NCI-H69 (cell line): Measurements from ENCODE around the gene OGFOD1.

ENCODE experiments used
- DNase-seq: peaks from one replicate; lab custom pipeline; 2025; lab: John Stamatoyannopoulos, UW

Gene OGFOD1

GRCh38 chr16:56450986-56451752 is at the start of gene OGFOD1, which contains the start of gene NUDT21:
TSS of gene OGFOD1 (plus strand) at chr16:56451554. CDS start at chr16:56451613, 59 bp downstream.
TSS of gene NUDT21 (minus strand) at chr16:56451332. CDS start at chr16:56451202, 130 bp downstream.
- peak; percentile 95 for DNase-seq

GRCh38 chr16:56405977-56406672 is 45.2 kb upstream of the OGFOD1 start:
- no peak for DNase-seq

- no peak for DNase-seq
These were observed 42.8 kb upstream of the OGFOD1 start for GRCh38 chr16:56408379-56409098.

GRCh38 chr16:56409195-56409594 is 42.2 kb upstream of the OGFOD1 start:
- no peak for DNase-seq

- DNase-seq, result no peak
These were observed 40.2 kb upstream of the OGFOD1 start for GRCh38 chr16:56411123-56411522.

GRCh38 chr16:56411624-56412023 is 39.7 kb upstream of the OGFOD1 start:
- DNase-seq, result no peak

DNA sequence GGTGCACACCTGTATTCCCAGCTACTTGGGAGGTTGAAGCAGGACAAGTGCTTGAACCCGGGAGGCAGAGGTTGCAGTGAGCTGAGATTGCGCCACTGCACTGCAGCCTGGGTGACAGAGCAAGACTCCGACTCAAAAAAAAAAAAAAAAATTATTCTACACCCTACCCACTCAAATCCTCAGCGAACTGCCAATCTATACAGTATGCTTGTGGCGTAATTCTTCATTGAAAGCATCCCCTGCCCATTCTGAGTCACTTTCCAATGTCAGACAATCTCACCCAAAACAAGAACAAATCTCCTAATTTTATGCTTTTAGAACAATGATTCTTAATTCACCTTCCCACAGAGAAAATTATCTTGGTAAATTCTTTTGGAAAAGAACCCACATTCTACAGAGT is 38.0 kb upstream of the OGFOD1 start:
- no peak for DNase-seq

DNA sequence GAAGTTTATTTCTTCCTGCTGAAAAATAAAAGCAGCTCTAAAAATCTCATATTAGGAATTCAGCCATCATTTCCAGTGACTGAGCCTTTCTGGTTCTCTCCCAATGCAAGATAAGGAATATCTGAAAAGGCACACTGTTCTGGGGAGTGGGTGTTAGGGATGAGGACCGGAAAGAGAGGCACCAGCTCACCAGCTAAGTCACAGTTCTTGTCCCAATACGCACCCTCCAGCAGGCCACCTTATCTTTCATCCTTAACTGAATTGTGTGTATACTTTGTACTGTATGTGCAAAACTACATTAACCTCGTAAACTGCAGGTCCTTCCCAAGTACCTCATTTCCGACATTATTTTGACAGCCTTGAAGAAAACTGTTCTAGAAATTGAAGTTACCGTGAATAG is 37.0 kb upstream of the OGFOD1 start:
- DNase-seq, result no peak

- no peak for DNase-seq
These were observed 35.5 kb upstream of the OGFOD1 start for GRCh38 chr16:56415875-56416274.

GRCh38 chr16:56417138-56417537 is 34.2 kb upstream of the OGFOD1 start:
- DNase-seq, result no peak

GRCh38 chr16:56419740-56420548 is 31.4 kb upstream of the OGFOD1 start:
- DNase-seq, result peak; percentile 11

GRCh38 chr16:56420613-56421012 is 30.7 kb upstream of the OGFOD1 start:
- no peak for DNase-seq

GRCh38 chr16:56421313-56421712 is 30.0 kb upstream of the OGFOD1 start:
- DNase-seq, result no peak

DNA sequence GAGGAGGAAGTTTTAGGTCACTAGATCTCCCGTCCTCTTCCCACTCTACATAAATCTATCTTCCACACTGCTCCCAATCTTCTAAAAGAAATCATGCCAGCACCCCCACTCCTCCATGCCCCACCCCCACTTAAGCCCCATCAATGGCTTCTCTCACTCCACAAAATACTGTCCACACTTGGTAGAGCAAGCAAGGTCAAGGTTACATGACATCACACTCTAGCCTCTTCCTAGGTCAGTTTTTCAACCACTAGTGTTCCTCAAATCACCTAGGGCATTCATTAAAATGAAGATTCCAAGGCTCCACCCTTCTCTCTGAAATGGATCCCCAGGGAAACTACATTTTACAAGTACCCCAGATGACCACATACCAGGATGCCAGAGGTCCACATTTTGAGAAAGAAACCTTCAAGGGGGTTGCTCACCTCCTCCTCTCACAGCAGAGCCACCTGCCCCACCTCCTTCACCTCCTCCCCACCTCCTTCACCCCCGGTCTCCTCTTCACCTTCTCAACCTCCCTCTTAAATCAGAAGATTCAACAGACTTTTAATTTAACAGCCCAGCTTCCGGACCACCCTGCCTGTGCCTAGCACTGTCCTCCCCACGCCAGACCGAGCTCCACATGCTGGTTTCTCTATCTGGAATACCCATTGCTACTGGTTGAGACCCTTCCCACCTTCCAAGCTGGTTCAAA is 29.2 kb upstream of the OGFOD1 start:
- DNase-seq, result no peak

DNA sequence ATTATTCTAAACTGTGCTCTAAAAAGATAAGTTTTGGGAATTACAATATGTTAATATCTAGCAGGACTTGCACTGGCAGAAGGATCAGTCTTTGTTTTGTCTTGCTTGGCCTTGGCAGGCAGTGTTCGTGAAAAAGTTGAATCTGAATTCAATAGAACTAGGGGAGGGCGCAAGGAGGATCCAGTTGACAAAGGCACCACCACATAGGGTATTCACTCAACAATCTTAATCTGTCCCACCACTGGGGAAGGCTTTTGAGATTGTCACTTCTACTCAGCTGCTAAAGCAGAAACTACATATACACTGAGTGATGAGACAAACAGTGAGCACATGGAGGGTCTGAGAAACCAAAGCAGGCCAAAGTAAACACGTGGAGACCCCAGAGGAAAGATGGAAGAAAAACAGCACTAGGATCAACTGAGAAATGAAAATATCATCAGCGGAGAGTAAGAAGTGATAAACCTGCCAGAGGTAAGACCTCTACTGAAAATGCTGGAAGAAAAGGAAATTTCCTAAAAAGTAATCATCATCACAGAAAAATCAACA is 28.4 kb upstream of the OGFOD1 start:
- DNase-seq, result no peak

- DNase-seq, result no peak
These were observed 27.6 kb upstream of the OGFOD1 start for GRCh38 chr16:56423584-56424403.

- peak; percentile 12 for DNase-seq
These were observed 27.0 kb upstream of the OGFOD1 start for GRCh38 chr16:56424404-56424764.

DNA sequence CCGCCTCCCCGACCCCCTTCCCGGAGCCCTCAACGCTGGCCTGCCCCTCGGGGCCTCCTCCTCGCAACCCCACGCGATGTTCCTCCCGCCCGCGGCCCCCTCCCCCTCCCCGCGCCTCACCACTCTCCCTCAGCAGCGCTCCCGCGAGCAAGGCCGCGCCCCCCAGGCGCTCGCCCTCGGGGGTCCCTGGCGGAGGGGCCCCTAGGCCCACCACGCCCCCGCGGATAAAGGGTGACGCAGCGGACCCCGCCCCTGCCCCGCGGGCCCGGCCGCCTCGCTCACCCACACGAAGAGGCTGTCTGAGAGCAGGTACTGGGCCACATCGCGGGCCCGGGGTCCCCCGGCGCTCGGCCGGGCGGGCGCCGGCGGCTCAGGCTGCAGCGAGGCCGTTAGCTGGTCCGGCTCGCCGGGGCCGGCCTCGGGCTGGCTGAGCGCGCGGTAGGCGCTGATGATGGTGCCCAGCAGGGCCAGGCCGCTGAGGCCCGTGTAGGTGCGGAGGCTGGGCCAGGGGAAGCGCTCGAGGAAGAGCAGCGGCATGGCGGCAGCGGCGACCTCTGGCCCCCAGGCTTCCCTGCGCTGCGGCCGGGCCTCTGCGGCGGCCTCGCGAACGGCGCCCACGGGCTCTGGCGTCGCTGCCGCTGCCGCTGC is 26.4 kb upstream of the OGFOD1 start:
- peak; percentile 52 for DNase-seq

GRCh38 chr16:56425439-56425832 is 25.9 kb upstream of the OGFOD1 start, which contains the start of gene AMFR:
TSS of gene AMFR (minus strand) at chr16:56425545. CDS start at chr16:56425327, 218 bp downstream.
- peak; percentile 73 for DNase-seq
